ENCODE data around the gene ZEB2. TPM values are rescaled to one million over a fixed set of nuclear protein-coding genes. Genes with fewer than 3 reads are reported as not detected.

ZEB2 gene
- total RNA-seq, 6 experiments from 2014 or later, result 13.5 to 35.9 (median 21.7) TPM

DNA sequence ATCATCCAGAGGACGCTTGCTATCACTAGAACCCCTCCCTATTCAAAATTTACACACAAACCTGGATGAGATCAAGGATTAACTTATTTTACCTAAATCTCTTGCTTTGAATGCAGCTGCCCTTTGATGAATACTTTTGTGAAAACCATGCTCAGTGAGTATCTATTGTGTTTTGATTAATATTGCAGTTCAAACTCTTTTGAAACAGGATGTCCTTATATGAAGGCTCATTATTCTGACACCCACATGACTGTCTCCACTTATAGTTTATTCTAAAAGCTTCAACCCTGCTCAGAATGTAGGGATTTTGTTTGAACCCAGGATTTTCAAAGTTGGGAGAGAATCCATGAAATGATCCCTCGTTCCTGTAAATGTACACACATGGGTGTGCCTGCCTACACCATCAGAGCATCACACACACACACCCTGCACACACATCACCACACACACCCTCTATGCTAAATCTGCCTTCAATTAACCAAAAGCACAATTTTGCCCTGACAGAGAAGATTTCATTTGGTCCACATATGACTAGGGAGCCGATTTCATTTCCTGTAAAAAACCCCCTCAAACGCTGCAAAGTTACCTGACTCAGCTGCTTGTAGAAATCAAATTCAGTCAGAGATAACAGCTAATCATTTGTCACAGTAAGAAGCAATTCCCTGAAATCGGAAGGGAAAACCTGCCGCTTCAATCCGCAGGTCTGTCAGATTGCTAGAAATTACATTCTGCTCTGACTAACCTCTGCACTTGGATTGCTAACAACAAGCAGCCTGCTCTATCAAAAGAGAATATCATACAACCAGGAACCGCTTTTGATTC is 65.2 kb downstream of the ZEB2 start:
- intact Hi-C loops (cut with DNase I), result no loop called here
- no peak for ATAC-seq
- Histone ChIP-seq H3K4me1 (peaks cover 0 to under 1% (median 0%) of the 10 kb centered on the region in 4 donors), H3K36me3 (no peaks in the 10 kb centered on the region), H3K4me3 (no peak overlapping the region), H3K27me3 (no peaks in the 10 kb centered on the region), H3K9me3 (no peaks in the 10 kb centered on the region), H3K27ac (peak overlapping the region in 1 of 3 donors; percentile 44)
- 18% methylated on average over 8 of the region's 8 CpGs for WGBS (ENCODE audit: insufficient coverage, low coverage, low lambda C conversion rate, missing lambda C conversion rate)
- no peak for TF ChIP-seq POLR2A (IDR thresholded peaks at IDR 0.05)
- TF ChIP-seq, protein P1, sequence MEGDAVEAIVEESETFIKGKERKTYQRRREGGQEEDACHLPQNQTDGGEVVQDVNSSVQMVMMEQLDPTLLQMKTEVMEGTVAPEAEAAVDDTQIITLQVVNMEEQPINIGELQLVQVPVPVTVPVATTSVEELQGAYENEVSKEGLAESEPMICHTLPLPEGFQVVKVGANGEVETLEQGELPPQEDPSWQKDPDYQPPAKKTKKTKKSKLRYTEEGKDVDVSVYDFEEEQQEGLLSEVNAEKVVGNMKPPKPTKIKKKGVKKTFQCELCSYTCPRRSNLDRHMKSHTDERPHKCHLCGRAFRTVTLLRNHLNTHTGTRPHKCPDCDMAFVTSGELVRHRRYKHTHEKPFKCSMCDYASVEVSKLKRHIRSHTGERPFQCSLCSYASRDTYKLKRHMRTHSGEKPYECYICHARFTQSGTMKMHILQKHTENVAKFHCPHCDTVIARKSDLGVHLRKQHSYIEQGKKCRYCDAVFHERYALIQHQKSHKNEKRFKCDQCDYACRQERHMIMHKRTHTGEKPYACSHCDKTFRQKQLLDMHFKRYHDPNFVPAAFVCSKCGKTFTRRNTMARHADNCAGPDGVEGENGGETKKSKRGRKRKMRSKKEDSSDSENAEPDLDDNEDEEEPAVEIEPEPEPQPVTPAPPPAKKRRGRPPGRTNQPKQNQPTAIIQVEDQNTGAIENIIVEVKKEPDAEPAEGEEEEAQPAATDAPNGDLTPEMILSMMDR (IDR thresholded peaks at IDR 0.05), result no peak
- no peak for DNase-seq

DNA sequence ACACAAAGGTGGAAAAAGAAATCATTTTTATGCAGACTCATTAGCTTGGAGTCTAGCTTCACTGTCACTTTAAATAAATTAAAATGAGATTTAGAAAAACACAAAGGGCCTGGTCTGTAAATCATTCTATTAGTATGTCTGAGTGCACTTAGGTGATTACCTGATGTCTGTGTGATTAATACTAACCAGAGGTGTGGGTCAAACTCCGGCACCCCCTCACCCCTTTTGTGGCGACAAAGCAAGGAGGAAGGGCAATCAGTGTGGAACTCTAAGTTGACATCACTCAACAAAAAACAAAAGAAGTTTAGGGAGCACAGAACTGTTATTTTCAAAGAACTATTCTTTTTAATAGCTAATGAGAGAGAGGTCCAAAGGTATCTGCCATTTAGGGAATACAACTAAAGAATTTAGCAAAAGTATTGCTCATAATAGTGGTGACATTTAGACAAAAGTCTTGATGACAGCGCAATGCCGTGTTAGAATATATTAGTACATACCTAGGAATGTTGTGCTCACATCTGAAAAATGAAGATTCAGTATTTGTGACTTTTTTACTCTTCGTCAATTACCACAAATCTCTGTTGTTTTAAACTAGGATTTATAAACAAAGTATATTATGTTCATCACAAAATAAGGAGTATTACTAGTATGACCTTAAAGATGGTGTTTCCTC is 66.3 kb downstream of the ZEB2 start:
- no peak for DNase-seq
- 54% methylated on average over 5 of the region's 5 CpGs for WGBS (ENCODE audit: insufficient coverage, low coverage, low lambda C conversion rate, missing lambda C conversion rate)
- H3K27ac ChIP-seq, result peak overlapping the region in 2 of 3 donors; percentile 7 to 44
- no peaks in the 10 kb centered on the region for H3K4me1 ChIP-seq
- H3K4me3 ChIP-seq, result no peak overlapping the region
- intact Hi-C loops (cut with DNase I), result no loop called here
- TF ChIP-seq, protein P1 (IDR thresholded peaks at IDR 0.05), result no peak
- no peak for TF ChIP-seq POLR2A (IDR thresholded peaks at IDR 0.05)
- H3K9me3 ChIP-seq, result no peaks in the 10 kb centered on the region
- H3K36me3 ChIP-seq, result no peaks in the 10 kb centered on the region
- ATAC-seq, result no peak
- no peaks in the 10 kb centered on the region for H3K27me3 ChIP-seq

DNA sequence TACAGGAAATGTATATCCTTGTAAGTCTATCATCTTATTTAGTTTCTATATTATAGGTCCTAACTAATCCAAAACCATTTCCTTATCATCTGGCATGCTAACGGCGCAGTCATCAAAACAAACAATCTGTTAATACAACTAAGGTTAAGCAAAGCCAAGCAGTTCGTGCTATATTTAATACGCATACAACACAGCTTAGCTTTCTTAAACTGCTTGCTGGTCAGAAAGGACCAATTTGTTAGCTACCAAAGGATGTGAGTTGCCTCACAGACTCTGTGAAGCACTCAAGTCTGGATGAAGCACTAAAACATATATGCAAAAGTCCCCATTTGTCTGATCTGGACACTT is 67.0 kb downstream of the ZEB2 start:
- DNase-seq (no peak), ATAC-seq (peak; percentile 14 to 57 (median 20))
- Histone ChIP-seq H3K9me3 (no peaks in the 10 kb centered on the region), H3K36me3 (no peaks in the 10 kb centered on the region), H3K4me3 (no peak overlapping the region), H3K4me1 (no peaks in the 10 kb centered on the region), H3K27ac (peak overlapping the region; percentile 7 to 40 (median 25)), H3K27me3 (no peaks in the 10 kb centered on the region)
- 31% methylated on average over 4 of the region's 4 CpGs for WGBS (ENCODE audit: insufficient coverage, low coverage, low lambda C conversion rate, missing lambda C conversion rate)
- TF ChIP-seq POLR2A (IDR thresholded peaks at IDR 0.05), result no peak
- TF ChIP-seq, protein P1 (IDR thresholded peaks at IDR 0.05), result no peak
- intact Hi-C loops (cut with DNase I), result no loop called here

DNA sequence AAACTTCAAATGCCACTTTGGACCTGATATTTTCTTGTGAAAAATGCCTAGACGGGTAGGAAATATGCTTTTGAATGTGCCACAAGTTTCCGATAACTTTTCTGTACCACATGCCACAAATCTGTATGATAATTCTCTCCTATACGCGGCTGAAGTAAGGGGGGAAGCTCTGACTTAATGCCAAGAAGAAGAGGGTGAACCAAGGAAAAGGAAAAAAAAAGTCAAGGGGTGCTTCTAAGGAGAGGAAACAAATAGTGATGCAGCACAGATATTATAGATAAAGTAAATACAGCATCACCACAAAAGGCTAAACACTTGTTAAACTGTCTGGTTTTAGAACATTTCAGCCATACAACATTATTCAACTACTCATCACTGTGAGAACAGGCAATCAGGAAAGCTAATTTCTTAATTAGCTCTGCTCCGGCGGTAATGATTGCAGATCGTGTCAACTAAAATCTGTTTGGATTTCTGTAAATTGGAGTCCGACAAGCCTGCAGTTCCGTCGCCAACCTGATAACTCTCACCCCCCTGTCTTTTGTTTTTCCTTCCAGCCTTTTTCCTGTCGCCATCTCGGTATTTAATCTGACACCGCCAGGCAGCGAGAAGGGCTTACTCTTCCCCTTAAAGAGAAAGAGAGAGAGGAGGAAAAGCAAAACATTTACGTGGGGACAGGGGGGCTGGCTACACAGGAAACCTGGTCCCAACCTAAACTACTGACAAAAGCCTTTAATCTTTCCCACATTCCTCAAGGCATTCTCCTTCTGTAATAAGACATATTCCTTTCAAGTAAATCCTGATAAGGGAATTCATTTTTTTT is 67.5 kb downstream of the ZEB2 start:
- TF ChIP-seq POLR2A (IDR thresholded peaks at IDR 0.05), result no peak
- TF ChIP-seq, protein P1 (IDR thresholded peaks at IDR 0.05), result no peak
- WGBS (ENCODE audit: insufficient coverage, low coverage, low lambda C conversion rate, missing lambda C conversion rate), result 15% methylated on average over 15 of the region's 15 CpGs

More for the DNA sequence above, 67.5 kb downstream of the ZEB2 start:
- peak overlapping the region; percentile 11 to 40 (median 25) for H3K27ac ChIP-seq
- peak; percentile 39 to 69 (median 50) for ATAC-seq
- H3K27me3 ChIP-seq, result no peaks in the 10 kb centered on the region
- H3K36me3 ChIP-seq, result no peaks in the 10 kb centered on the region
- DNase-seq, result no peak
- intact Hi-C loops (cut with DNase I), result no loop called here
- H3K9me3 ChIP-seq, result no peaks in the 10 kb centered on the region
- H3K4me3 ChIP-seq, result no peak overlapping the region
- no peaks in the 10 kb centered on the region for H3K4me1 ChIP-seq
